ENCODE data around the gene AATF. TPM values are rescaled to one million over a fixed set of nuclear protein-coding genes. Genes with fewer than 3 reads are reported as not detected.

The AATF gene
- total RNA-seq, 3 donors from 2014 or later: 159 to 191 (median 177) TPM

- H3K4me3 Mint-ChIP-seq: no peak overlapping the region
- H3K4me1 Mint-ChIP-seq (ENCODE audit: low read depth): peaks cover 54% of the 10 kb centered on the region
- ATAC-seq (no peak), DNase-seq (no peak)
- H3K9me3 Mint-ChIP-seq: no peaks in the 10 kb centered on the region
- no peaks in the 10 kb centered on the region for H3K27me3 Mint-ChIP-seq (ENCODE audit: low read depth)
- peaks cover 19% of the 10 kb centered on the region for H3K36me3 Mint-ChIP-seq (ENCODE audit: insufficient read depth)
Observed at GRCh38 chr17:36975922-36976515, 27.3 kb downstream of the AATF start.

GRCh38 chr17:36977066-36977465 lies 28.3 kb downstream of the AATF start:
- ATAC-seq (no peak), DNase-seq (no peak)
- peaks cover 47% of the 10 kb centered on the region for H3K4me1 Mint-ChIP-seq (ENCODE audit: low read depth)
- peaks cover 25% of the 10 kb centered on the region for H3K36me3 Mint-ChIP-seq (ENCODE audit: insufficient read depth)
- no peaks in the 10 kb centered on the region for H3K27me3 Mint-ChIP-seq (ENCODE audit: low read depth)
- H3K4me3 Mint-ChIP-seq: no peak overlapping the region
- no peaks in the 10 kb centered on the region for H3K9me3 Mint-ChIP-seq

GRCh38 chr17:36977568-36977967 lies 28.8 kb downstream of the AATF start:
- H3K4me3 Mint-ChIP-seq: no peak overlapping the region
- H3K9me3 Mint-ChIP-seq: no peaks in the 10 kb centered on the region
- ATAC-seq: no peak
- H3K4me1 Mint-ChIP-seq (ENCODE audit: low read depth): peaks cover 44% of the 10 kb centered on the region
- peaks cover 27% of the 10 kb centered on the region for H3K36me3 Mint-ChIP-seq (ENCODE audit: insufficient read depth)
- H3K27me3 Mint-ChIP-seq (ENCODE audit: low read depth): no peaks in the 10 kb centered on the region
- no peak for DNase-seq

- peaks cover 29% of the 10 kb centered on the region for H3K36me3 Mint-ChIP-seq (ENCODE audit: insufficient read depth)
- no peaks in the 10 kb centered on the region for H3K9me3 Mint-ChIP-seq
- ATAC-seq: no peak
- DNase-seq: no peak
- no peak overlapping the region for H3K4me3 Mint-ChIP-seq
- H3K27me3 Mint-ChIP-seq (ENCODE audit: low read depth): no peaks in the 10 kb centered on the region
- peaks cover 36% of the 10 kb centered on the region for H3K4me1 Mint-ChIP-seq (ENCODE audit: low read depth)
Observed at GRCh38 chr17:36978810-36979564, 30.2 kb downstream of the AATF start.

- Mint-ChIP-seq H3K27me3 (ENCODE audit: low read depth) (no peaks in the 10 kb centered on the region), H3K9me3 (no peaks in the 10 kb centered on the region), H3K4me3 (no peak overlapping the region), H3K4me1 (ENCODE audit: low read depth) (peaks cover 35% of the 10 kb centered on the region), H3K36me3 (ENCODE audit: insufficient read depth) (peaks cover 34% of the 10 kb centered on the region)
- no peak for DNase-seq
- ATAC-seq: no peak
Observed at GRCh38 chr17:36979565-36979941, 30.8 kb downstream of the AATF start.

- peaks cover 32% of the 10 kb centered on the region for H3K4me1 Mint-ChIP-seq (ENCODE audit: low read depth)
- H3K36me3 Mint-ChIP-seq (ENCODE audit: insufficient read depth): peaks cover 34% of the 10 kb centered on the region
- ATAC-seq: no peak
Observed at GRCh38 chr17:36980280-36980761, 31.6 kb downstream of the AATF start.

GRCh38 chr17:36983618-36984017 lies 34.9 kb downstream of the AATF start:
- H3K4me1 Mint-ChIP-seq (ENCODE audit: low read depth): peaks cover 15% of the 10 kb centered on the region
- peaks cover 46% of the 10 kb centered on the region for H3K36me3 Mint-ChIP-seq (ENCODE audit: insufficient read depth)
- no peak for DNase-seq
- no peak for ATAC-seq
- no peak overlapping the region for H3K4me3 Mint-ChIP-seq
- H3K27me3 Mint-ChIP-seq (ENCODE audit: low read depth): no peaks in the 10 kb centered on the region
- no peaks in the 10 kb centered on the region for H3K9me3 Mint-ChIP-seq

More at GRCh38 chr17:36980280-36980761, 31.6 kb downstream of the AATF start:
- Mint-ChIP-seq H3K9me3 (no peaks in the 10 kb centered on the region), H3K4me3 (no peak overlapping the region), H3K27me3 (ENCODE audit: low read depth) (no peaks in the 10 kb centered on the region)
- no peak for DNase-seq

GRCh38 chr17:36989173-36989572 lies 40.4 kb downstream of the AATF start:
- H3K4me3 Mint-ChIP-seq: no peak overlapping the region
- no peaks in the 10 kb centered on the region for H3K27me3 Mint-ChIP-seq (ENCODE audit: low read depth)
- H3K36me3 Mint-ChIP-seq (ENCODE audit: insufficient read depth): peaks cover 48% of the 10 kb centered on the region
- no peaks in the 10 kb centered on the region for H3K9me3 Mint-ChIP-seq
- H3K4me1 Mint-ChIP-seq (ENCODE audit: low read depth): no peaks in the 10 kb centered on the region
- DNase-seq (no peak), ATAC-seq (no peak)

- no peak overlapping the region for H3K4me3 Mint-ChIP-seq
- H3K9me3 Mint-ChIP-seq: peaks cover under 1% of the 10 kb centered on the region
- H3K4me1 Mint-ChIP-seq (ENCODE audit: low read depth): no peaks in the 10 kb centered on the region
- ATAC-seq: no peak
- peaks cover 58% of the 10 kb centered on the region for H3K36me3 Mint-ChIP-seq (ENCODE audit: insufficient read depth)
- H3K27me3 Mint-ChIP-seq (ENCODE audit: low read depth): no peaks in the 10 kb centered on the region
- no peak for DNase-seq
Observed at GRCh38 chr17:36992701-36993100, 43.9 kb downstream of the AATF start.

- Mint-ChIP-seq H3K36me3 (ENCODE audit: insufficient read depth) (peaks cover 62% of the 10 kb centered on the region), H3K4me3 (no peak overlapping the region), H3K27me3 (ENCODE audit: low read depth) (no peaks in the 10 kb centered on the region), H3K9me3 (peaks cover 3% of the 10 kb centered on the region), H3K4me1 (ENCODE audit: low read depth) (no peaks in the 10 kb centered on the region)
- ATAC-seq (no peak), DNase-seq (no peak)
Observed at GRCh38 chr17:36993227-36993626, 44.5 kb downstream of the AATF start.

GRCh38 chr17:36994438-36994837 lies 45.7 kb downstream of the AATF start:
- H3K36me3 Mint-ChIP-seq (ENCODE audit: insufficient read depth): peaks cover 60% of the 10 kb centered on the region
- H3K4me3 Mint-ChIP-seq: no peak overlapping the region
- no peak for DNase-seq
- H3K27me3 Mint-ChIP-seq (ENCODE audit: low read depth): no peaks in the 10 kb centered on the region
- peaks cover 4% of the 10 kb centered on the region for H3K9me3 Mint-ChIP-seq
- no peaks in the 10 kb centered on the region for H3K4me1 Mint-ChIP-seq (ENCODE audit: low read depth)
- ATAC-seq: no peak

GRCh38 chr17:36999471-36999870 lies 50.7 kb downstream of the AATF start:
- Mint-ChIP-seq H3K36me3 (ENCODE audit: insufficient read depth) (peaks cover 70% of the 10 kb centered on the region), H3K4me3 (no peak overlapping the region), H3K9me3 (peaks cover 21% of the 10 kb centered on the region), H3K4me1 (ENCODE audit: low read depth) (peaks cover 2% of the 10 kb centered on the region), H3K27me3 (ENCODE audit: low read depth) (no peaks in the 10 kb centered on the region)
- no peak for ATAC-seq
- DNase-seq: no peak

GRCh38 chr17:37016780-37017179 lies 68.0 kb downstream of the AATF start:
- H3K36me3 Mint-ChIP-seq (ENCODE audit: insufficient read depth): peaks cover 20% of the 10 kb centered on the region
- ATAC-seq: no peak
- H3K4me1 Mint-ChIP-seq (ENCODE audit: low read depth): peaks cover 4% of the 10 kb centered on the region
- no peaks in the 10 kb centered on the region for H3K27me3 Mint-ChIP-seq (ENCODE audit: low read depth)
- H3K4me3 Mint-ChIP-seq: no peak overlapping the region
- H3K9me3 Mint-ChIP-seq: no peaks in the 10 kb centered on the region
- DNase-seq: no peak

- peaks cover 18% of the 10 kb centered on the region for H3K36me3 Mint-ChIP-seq (ENCODE audit: insufficient read depth)
- H3K9me3 Mint-ChIP-seq: no peaks in the 10 kb centered on the region
- H3K4me3 Mint-ChIP-seq: no peak overlapping the region
- DNase-seq (no peak), ATAC-seq (no peak)
- no peaks in the 10 kb centered on the region for H3K27me3 Mint-ChIP-seq (ENCODE audit: low read depth)
- peaks cover 4% of the 10 kb centered on the region for H3K4me1 Mint-ChIP-seq (ENCODE audit: low read depth)
Observed at GRCh38 chr17:37017404-37017803, 68.7 kb downstream of the AATF start.

GRCh38 chr17:37019117-37019740 lies 70.5 kb downstream of the AATF start:
- Mint-ChIP-seq H3K9me3 (no peaks in the 10 kb centered on the region), H3K36me3 (ENCODE audit: insufficient read depth) (peaks cover 24% of the 10 kb centered on the region), H3K4me1 (ENCODE audit: low read depth) (peaks cover 6% of the 10 kb centered on the region), H3K4me3 (no peak overlapping the region), H3K27me3 (ENCODE audit: low read depth) (no peaks in the 10 kb centered on the region)
- ATAC-seq (no peak), DNase-seq (no peak)

Data from activated T-cell treated with anti-CD3 and anti-CD28 coated beads, Interleukin-2, amount 50 U/mL, for 4 hours (primary cell).